ENCODE measurements around the gene FCAMR.
"Not testable (repeated sequence)": the region's sequence is repeated elsewhere in the genome, so short reads cannot be mapped to it uniquely, and the experiment has no call there.

The FCAMR gene

GRCh38 chr1:206930210-206930798 lies 40.0 kb downstream of the FCAMR start:
- DNase-seq: peak; percentile 84

DNA sequence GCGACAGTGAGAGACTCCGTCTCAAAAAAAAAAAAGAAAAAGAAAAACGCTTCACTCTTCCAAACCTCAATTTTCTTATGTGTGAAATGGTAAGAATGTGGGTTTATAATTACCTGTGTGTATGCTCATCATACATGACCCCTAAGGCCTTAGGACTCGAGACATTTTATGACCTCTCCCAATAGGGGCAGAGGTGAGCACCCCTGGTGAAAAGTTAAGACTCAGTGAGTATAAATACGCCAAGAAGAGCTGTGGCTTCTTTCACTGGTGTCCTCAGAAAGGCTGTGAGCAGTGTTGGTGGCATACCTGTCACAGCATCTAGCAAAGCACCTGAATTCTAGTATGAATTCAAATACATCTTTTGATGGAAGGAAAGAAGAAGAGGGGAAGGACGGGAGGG lies 40.7 kb downstream of the FCAMR start:
- DNase-seq: no peak

GRCh38 chr1:206926286-206926685 lies 44.0 kb downstream of the FCAMR start:
- no peak for DNase-seq

GRCh38 chr1:206925106-206925736 lies 45.0 kb downstream of the FCAMR start:
- peak; percentile 90 for DNase-seq

DNA sequence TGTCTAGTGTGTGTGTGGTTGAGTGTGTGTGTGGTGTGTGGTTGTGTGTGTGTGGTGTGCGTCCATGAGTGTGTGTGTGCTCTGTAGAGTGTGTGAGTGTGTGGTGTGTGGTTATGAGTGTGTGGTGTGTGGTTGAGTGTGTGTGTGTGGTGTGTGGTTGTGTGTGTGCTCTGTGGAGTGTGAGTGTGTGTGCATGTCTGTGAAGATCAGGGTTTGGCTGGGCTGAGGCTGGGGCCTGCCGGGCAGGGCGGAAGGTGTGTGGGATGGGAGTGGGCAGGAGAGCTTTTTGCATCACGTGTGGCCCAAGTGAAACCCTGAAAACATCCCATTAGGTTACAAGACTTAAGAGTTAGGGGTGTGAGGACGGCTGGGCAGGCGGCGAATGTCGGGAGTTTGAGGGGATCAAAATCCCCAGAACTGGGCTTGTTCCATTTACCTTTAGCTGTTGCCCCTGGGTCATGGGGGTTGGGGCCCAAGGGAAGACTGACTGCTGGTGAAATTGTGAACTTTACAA lies 45.6 kb downstream of the FCAMR start:
- no peak for DNase-seq

GRCh38 chr1:206923961-206924557 lies 46.2 kb downstream of the FCAMR start:
- DNase-seq: not testable (repeated sequence)

GRCh38 chr1:206923009-206923960 lies 47.0 kb downstream of the FCAMR start:
- DNase-seq: no peak

- DNase-seq: no peak
Measured at GRCh38 chr1:206922524-206922923, 47.7 kb downstream of the FCAMR start.

DNA sequence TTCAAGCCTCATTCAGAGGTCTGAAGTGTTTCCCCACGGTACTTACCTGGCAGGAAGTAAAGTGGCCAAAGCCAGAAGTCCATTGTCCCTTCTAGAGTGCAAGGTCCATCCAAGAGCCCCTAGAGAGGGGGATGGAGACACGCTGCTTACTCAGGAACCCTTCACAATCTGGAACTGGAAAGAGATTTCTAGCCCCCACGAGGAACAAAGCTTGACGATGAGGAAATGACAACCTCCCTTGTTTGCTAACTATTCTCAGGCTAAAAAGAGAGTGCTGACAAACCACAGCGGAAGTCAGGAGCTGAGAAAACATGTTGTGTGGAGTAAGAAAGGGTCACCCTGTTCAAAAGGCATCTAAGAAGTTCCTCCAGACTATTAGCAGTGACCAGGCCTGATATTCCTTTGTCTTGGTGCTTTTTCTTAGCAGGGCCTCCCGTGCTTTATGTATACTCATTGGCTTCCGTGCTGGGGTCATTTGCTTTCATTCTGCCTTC lies 48.4 kb downstream of the FCAMR start, which contains the start of gene FCMR:
TSS of gene FCMR (minus strand) at position 170 of the 494 bp plus-strand sequence. CDS start at position 83, 87 bp downstream.
- peak; percentile 83 for DNase-seq

DNA sequence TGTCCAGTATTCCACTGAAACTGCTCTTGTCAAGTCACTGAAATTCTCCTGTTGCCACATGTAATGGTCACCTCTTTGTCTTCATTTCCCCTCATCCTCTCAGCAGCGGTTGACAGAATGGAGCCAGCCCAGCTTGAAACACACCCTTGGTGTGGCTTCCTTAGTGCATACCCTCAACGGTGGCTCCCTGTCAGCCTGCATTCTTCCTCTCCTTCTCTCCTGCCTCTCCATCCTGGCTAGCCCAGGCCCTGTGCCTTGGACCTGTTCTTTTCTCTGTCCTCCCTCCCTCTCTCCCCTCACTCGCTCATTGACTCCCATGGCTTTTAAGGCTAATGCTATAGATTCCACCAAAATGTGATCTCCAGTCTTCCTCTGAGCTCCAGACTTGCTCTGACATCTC lies 52.2 kb downstream of the FCAMR start:
- DNase-seq: no peak

- no peak for DNase-seq
Measured at GRCh38 chr1:206916000-206916709, 54.1 kb downstream of the FCAMR start.

DNA sequence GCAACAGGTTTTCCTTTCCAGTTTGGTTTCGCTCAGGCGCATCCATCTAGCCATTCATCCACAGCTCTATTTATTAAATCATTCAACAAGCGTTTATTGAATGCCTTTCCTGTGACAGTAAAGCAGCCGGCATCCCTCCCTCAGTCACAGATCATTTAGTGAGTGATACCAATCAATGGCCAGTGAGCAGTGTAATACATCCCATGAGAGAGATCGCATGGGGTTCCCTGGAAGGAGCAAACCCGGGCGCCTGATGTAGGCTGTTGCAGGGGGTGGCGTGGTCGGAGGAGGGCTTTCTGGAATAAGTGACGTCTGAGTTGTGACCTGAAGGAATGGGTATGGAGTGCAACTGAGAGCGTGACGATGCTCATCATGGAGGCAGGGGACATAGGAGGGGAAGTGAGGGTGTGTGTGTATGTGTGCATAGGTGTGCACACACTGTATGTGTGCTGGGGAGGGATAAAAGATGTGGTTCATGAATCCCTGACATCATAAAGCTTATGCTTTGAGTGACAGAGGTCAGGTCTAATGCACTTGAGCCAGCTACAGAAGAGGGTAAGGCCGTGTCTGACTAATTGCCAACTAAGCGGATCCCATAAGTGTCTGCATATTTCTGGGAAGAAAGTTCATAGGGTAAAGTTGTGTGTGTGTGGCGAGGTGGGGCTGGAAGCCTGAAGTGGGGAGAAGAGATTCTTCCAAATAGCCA lies 55.1 kb downstream of the FCAMR start:
- no peak for DNase-seq

DNA sequence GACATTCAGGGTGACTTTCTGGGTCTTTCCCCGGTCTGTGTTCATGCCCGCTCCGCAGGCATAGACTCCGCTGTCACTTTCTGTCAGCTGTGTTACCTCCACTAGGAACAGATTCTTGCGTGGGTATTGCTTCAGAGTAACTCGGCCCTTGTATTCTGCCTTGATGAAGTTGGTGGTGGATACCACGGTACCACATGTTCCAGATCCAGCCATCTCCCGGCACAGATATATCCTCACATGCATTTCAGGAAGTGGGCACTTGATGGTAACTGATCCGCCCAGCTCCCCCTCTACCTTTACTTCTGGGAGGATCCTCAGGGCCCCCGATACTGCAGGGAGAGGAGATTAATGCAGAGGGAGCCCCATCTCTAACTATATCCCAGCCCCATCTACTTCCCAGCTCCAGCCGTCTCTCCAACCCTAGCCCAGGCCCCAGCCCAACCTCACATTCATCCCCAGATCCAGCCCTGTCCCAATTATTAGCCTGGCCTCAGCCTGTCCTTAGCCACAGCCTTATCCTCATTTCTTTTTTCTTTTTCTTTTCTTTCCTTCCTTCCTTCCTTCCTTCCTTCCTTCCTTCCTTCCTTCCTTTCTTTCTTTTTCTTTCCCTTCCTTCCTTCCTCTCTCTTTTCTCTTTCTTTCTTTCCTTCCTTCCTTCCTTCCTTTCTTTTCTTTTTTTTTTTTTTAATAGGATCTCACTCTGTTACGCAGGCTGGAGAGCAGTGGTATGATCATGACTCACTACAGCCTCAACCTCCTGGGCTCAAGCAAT lies 56.3 kb downstream of the FCAMR start:
- no peak for DNase-seq

GRCh38 chr1:206912445-206913095 lies 57.7 kb downstream of the FCAMR start:
- peak; percentile 92 for DNase-seq

DNA sequence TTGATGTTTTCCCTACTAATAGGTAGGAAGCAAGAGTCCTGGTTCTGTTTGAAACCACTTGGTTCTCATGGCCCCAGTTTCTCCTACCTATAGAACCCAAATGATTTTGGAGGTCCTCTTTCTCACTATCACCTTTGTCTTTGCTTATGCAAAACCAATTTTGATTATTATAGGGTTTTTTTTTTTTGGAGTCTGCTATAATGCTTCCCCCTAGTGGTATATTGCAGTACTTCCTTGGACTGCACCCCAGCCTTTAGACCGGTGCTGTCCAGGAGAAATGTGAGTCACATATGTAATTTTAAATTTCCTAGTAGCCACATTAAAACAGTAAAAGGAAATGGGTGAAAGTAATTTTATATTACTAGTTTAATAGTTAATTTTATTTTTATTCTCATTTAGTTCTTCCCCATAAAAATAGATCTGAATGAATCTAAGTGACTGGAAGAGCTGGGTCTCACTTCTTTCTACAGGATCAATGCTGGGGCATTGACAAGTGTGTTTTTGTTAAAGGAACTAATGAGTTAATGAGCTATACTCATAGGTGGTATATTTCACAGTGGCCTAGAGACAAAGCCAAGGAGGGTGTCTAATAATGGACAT lies 59.1 kb downstream of the FCAMR start:
- peak; percentile 71 for DNase-seq

GRCh38 chr1:206909883-206910318 lies 60.4 kb downstream of the FCAMR start:
- no peak for DNase-seq

GRCh38 chr1:206909161-206909882 lies 60.9 kb downstream of the FCAMR start:
- DNase-seq: no peak

- no peak for DNase-seq
Measured at GRCh38 chr1:206908038-206908437, 62.2 kb downstream of the FCAMR start.

Measured in suppressor macrophage treated with lipopolysaccharide for 4 hours (primary cell).